ENCODE data around the gene RAB6D.
"Not testable (repeated sequence)": the region's sequence is repeated elsewhere in the genome, so short reads cannot be mapped to it uniquely, and the experiment has no call there.

RAB6D gene

DNA sequence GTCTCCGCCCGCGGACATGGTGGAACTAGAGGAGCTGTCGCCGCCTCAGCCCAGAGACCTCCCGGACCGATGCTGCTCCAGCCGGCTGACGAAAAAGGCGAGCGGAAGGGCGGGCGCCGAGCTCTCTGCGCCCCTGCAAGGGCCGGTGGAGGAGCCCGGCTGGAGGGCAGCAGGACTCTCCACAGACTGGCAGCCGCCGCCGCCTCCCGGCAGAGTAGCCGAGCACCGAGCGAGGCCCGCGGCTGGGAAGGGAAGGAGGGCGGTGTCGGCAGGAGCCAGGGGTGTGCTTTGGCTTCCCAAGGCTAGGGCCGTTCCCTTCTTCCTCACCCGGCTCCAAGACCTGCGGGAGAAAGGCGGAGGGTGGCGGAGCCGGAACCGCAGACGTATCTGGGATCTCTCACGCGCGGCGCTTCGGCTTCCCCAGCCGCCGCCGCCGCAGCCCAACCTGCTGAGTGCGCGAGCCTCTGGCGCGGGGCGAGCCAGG is at the start of gene RAB6D:
Gene RAB6D, minus strand, starts transcription at position 466 of the 484 bp plus-strand sequence. Its CDS starts 448 bp downstream, at position 18.
- DNase-seq = not testable (repeated sequence)

DNA sequence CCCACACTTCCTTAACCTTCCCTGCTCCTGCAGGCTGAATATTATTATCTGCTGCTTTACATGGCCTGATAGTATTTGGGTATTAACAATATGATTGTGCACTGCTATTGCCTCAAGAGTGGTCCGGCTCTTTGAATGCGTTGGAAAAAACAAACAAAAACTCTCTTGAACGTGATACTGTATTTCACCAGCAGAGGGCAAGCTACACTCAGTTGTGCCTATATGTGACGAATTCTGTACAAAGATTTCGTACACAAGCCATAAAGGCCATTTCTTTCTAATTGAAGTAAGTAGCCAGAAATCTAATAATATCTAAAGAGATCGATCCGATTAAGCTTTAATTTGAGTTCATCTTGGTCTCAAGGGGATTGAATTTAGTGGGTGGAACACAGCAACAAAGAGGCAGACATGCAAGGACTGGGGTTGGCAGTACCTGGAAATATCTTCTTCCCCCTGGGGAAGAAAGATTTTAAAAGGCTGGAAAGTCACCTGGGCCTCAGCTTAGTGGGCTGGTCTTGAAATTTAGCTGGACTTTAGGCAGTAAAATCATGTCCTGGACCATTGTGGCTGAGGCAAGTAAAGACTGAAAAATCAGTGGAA is 49.3 kb upstream of the RAB6D start:
- no peak for DNase-seq

- DNase-seq = no peak
Measured at GRCh38 chr2:131410173-131410572, 46.2 kb upstream of the RAB6D start.

DNA sequence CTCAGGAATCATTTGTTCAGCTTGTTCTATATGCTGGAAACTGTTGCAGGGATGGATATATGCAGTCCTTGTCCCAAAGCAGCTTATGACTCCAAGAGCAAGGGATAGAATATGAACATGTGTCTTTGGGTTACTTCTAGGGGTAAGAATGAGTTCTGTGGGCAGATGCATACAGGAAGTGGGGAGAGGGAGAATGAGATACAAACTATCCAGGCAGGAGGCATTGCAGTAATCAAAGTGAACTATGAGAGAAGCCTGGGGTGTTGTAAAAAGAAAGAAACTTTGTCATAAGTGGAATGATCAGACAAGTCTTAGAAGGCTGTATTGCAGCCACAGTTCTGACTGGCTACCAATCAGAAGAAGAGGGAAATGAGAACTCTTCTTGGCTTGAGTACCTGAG is 44.8 kb upstream of the RAB6D start:
- DNase-seq = no peak

DNA sequence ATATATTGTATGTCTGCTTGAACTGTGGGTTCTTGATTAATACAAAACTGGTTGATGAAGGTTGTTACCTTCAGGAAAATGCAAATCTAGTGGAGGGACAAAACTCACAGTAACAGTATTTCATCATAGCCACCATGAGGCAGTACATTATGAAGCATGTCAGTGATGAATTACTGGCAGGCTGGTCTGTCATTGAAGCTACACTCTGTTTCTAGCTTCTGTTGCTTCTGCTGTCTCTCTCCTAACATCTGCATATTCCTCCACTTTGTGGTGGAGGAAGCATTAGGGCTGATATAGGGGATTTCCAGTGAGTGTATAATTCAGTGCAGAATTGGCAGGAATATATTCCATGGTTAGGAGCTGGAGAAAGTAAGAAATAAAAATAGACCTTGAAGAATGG is 44.2 kb upstream of the RAB6D start:
- no peak for DNase-seq

DNA sequence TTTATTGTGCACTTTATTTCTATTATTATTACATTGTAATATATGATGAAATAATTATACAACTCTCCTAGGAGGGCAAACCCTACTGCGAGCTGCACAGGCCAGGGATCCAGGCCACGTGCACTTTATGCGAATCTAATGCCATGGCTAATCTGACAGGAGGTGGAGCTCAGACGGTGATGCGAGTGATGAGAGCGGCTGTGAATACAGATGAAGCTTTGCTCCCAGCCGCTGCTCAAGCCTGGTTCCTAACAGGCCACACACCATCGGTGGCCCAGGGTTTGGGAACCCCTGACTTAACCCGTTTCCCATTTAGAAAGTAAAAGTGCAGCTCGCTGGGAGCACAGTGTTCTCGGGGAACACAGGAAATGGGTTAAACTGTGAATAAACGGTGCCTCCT is 40.8 kb upstream of the RAB6D start:
- DNase-seq = no peak

DNA sequence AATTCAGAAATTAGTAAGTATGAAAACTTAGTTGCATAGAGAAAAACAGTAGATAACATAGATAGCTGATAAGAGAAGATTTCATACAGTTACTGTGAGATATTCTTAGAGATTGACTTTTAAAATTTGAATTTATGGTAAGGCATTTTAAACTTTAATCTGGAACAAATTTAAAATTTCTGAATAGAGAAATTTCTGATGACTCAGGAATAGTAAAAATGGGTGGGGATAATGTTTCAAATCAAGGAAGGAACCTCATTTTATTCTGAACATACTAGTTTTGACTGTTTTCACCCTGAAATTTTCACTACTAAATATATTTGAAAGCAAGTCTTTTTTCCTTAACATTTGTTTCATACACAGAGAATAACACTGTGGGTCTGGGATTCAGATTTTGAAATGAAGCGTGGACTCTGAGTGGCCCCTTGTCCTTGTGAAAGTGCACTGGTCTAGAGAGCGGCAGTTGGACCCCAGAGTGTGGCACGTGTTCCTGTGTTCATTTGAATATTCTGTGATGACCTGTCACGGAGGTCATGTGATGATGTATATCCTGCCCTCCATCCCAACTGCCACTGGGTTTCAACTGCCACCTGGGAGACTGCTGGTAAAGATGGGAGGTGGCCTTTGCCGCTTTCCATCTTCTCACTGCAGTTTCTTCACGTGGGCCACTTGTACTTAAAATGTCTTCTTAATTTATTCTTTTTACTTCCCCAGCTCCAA is 38.5 kb upstream of the RAB6D start:
- DNase-seq = no peak

DNA sequence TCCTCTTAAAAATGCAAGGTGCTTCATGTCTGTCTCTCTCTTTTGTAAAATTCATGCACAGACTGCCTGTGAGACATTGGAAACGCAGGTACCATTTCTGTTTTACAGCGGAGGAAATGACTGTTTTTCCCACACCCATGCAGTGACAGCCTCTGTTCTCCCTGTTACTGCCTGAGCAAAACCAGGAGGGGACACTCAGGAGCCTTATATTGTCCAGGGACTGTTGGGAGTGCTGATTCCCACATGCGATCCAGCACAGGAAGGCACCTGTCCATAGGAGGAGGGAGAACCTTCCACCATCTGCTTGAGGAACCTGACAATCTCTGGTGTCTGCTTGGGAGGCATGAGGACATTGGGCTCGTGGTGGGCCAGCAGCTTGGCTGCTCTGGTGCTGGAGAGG is 36.9 kb upstream of the RAB6D start:
- no peak for DNase-seq

DNA sequence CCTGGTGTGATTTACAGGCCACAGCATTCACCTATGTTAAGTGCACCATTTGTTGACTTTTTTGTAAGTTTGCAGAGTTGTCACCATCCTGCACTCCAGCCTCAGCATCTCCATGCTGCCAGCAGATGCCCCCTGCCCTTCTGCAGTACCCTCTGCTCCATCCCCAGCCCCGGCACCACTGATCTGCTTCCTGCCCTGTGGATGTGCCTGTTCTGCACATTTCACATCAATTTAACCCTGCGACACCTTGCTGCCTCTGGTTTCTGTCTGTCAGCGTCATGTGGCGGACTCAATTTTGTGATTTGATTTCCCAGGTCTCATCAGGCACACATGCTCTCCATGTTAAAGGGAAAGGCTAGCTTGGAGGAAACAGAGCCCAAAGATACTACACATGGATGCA is 36.5 kb upstream of the RAB6D start:
- DNase-seq = not testable (repeated sequence)

GRCh38 chr2:131396209-131396608 is 32.2 kb upstream of the RAB6D start:
- not testable (repeated sequence) for DNase-seq

GRCh38 chr2:131395024-131395645 is 31.2 kb upstream of the RAB6D start:
- DNase-seq = not testable (repeated sequence)

GRCh38 chr2:131394147-131394931 is 30.4 kb upstream of the RAB6D start:
- DNase-seq = no peak

DNA sequence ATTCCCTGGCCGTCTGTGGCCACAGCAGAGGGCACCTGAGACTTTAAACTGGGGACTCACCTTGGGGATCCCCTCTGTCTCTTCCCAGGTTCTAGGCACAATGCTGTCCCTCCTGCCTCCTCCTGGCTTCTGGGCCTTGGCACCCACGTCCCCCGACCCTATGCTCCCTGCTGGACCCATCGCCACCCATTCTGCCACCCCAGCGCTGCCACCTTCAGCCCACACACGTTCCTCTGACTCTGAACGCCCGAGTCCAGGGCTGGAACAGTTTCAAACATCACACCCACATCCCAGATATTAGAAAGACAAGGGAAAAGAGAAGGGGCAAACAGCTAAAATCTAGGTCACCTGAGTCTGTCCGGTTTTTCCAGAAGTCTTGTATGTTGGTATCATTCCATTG is 28.0 kb upstream of the RAB6D start:
- not testable (repeated sequence) for DNase-seq

- DNase-seq = not testable (repeated sequence)
Measured at GRCh38 chr2:131391471-131391870, 27.5 kb upstream of the RAB6D start.

DNA sequence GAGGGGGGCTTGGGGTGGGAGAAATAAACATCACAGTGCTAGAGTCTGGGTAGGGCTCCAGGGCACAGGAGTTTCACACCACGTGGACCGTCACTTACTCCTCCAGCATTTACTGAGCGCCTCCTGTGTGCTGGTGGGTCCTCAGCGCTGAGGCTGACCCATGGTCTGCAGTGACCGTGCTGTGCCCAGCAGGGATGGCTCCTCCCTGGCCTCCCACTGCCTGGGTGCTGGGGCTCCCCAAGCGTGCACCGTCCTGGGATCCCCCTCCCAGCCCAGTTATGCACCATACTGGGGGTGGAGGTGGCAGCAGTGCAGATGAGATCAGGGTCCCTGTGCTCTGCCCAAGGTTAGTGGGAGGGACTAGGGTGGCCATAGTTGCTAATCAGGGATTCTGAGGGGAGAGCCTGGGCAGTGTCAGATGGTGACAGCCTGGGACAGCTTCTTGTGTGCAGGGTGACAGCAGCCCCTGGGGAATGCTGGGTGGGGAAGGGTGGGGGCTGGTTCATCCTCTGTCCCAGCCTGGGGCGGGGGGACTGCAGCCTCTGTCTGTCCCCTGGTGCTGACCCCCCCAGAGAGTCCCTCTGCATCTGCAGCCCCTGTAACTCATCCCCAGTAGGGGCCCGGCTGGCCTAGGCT is 26.6 kb upstream of the RAB6D start:
- not testable (repeated sequence) for DNase-seq

DNA sequence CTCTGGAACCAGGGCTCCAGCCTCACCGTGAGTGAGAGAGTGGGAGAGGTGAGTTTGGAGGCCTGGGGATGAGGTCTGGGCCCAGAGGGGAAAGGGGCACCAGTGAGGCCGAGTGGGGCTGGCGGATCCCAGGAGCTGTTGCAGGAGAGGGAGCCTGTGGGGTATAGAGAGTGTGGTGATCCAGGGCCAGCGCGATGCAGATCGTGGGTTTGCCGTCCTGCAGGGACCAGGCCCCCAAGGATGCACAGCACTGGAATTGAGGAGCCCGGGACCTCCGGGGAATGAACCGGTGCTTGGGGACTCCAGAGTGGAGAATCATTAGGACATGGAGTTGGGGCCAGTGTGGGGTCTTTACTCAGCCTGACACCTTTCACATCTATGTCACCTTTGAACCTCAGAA is 25.7 kb upstream of the RAB6D start:
- DNase-seq = no peak

DNA sequence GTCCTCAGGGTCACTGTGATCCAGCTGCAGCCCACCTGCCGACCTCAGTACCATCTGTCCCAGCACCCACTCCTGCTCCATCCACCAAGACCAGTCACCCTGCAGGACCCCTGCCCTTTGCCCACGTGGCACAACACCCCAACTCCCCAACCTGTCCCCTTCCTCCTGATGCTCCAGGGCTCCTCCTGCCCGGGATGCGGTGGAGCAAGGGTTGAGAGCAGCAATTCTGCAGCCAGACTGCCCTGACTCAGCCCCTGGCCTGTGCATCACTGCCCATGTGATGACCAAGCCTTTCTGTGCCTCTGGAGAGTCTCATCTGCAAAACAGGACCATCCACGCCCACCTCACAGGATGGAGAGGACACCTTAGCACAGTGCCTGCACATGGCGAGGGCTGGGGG is 24.9 kb upstream of the RAB6D start:
- not testable (repeated sequence) for DNase-seq

DNA sequence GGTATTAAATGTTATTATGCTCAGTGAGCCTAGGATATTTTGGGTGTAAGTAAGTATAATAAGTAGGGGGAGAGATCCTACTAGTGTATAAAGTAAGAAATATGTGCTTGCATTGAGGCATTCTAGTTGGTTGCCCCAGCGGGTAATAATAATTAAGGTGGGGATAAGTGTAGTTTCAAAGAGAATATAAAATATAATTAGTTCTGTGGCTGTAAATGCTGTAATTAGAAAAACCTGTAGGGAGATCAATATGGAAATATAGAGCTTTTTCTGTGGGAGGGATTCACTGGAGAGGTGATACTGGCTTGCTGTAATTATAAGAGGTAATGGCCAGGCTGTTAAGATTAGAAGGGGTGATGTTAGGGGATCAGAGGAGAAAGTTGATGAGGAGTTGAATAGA is 9.1 kb upstream of the RAB6D start:
- DNase-seq = not testable (repeated sequence)

- no peak for DNase-seq
Measured at GRCh38 chr2:131369954-131370353, 6.0 kb upstream of the RAB6D start.

DNA sequence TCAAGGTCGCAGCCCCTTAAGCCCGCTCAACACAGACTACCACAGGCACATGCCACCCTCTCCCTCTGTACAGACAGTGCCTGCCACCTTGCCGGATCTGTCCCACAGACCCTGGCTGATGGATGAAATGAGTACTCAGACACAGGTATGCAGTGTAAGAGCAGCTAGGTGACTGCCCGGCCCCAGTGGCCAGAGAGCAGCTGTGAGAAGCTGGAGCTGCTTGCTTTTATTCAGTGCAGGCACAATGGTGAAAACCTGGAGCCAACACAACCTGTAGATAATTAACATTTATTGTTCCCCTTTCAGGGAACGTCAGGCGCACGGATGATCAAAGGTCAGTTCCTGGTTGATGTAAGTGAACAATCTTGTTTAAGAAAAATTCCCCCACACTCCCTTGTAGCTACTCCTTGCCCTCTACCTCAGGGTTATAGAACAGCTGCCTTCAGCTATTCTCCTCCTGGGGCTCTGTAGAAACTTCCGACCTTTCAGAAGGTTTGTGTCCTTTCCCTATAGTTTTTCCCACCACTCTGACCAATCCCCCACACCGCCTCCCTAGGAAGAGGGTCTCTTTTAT is 4.6 kb upstream of the RAB6D start:
- not testable (repeated sequence) for DNase-seq

- no peak for DNase-seq
Measured at GRCh38 chr2:131367352-131367751, 3.4 kb upstream of the RAB6D start.

DNA sequence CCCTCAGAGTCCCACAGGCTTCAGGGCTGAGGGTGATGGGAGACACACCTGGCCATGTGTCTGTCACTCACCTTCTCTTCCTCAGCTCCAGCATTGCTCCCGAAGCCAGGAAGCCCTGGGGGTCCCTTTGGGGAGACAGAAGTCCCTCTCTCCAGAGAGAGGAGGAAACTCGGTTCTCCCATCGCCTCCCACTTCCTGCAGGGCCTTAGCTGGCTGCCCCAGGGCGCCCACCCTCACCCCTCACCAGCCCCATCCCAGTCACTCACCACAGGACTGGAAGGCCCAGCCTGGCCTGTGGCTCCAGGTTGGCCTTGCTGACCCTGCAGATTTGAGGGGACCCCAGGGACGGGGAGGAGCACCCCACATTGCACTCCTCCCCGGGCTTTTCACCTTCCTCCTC is 2.7 kb upstream of the RAB6D start:
- DNase-seq = no peak

Data from NCI-H1436 treated with DMSO at 0.1 percent for 48 hours (cell line).